DMS153 treated with DMSO at 0.1 percent for 48 hours (cell line): ENCODE results near the gene DCTN2.

Experiments used
- DNase-seq: peaks from one replicate; lab custom pipeline; 2025; ENCODE audit not compliant: unreplicated experiment; lab: John Stamatoyannopoulos, UW

DCTN2 gene

DNA sequence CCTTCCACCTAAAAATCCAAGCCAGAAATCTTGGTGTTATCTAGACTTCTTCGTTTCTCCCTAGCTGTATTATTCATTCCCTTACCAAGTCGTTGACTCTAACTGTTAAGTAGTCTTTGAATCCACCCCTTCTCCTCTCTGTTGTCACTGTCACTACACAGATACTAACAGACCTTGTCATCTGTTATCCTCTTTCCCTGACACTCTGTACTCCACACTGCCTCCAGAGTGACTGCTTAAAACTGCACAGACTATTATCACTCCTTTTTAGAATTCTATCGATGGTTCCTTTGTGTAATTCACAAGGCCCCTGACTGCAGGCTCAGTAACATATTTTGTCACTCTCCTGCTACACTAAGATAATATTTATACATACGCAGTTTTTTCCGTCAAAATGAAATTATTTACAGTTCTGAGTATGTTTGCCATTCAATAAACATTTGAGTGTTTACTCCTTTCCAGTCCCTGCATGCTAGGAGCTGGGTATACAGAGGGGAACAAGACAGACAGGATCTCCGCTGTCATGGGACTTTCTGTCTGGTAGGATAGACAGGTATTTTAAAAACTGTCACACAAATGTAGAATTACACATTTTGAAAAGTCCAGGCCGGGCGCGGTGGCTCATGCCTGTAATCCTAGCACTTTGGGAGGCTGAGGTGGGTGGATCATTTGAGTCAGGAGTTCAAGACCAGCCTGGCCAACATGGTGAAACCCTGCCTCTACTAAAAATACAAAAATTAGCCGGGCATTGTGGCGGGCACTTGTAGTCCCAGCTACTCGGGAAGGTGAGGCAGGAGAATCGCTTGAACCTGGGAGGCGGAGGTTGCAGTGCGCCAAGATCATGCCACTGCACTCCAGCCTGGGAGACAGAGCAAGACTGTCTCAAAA, 55.4 kb downstream of the DCTN2 start:
- DNase-seq, result no peak

DNA sequence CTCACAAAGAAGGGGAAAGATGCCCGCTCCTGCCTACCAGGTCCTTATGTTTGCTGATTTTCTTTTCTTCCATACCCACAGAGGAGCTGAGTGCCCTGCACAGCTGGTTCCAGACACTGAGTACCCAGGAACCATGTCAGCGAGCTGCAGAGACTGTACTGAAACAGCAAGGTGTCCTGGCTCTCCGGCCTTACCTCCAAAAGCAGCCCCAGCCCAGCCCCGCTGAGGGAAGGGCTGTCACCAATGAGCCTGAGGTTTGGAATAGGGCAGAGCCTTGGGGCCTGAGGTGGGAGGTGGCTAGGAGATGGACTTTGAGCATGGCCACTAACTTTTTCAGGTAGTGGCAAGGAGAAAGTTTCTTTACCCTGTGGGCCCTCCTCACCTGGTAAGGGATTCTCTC, 56.9 kb downstream of the DCTN2 start:
- no peak for DNase-seq

DNA sequence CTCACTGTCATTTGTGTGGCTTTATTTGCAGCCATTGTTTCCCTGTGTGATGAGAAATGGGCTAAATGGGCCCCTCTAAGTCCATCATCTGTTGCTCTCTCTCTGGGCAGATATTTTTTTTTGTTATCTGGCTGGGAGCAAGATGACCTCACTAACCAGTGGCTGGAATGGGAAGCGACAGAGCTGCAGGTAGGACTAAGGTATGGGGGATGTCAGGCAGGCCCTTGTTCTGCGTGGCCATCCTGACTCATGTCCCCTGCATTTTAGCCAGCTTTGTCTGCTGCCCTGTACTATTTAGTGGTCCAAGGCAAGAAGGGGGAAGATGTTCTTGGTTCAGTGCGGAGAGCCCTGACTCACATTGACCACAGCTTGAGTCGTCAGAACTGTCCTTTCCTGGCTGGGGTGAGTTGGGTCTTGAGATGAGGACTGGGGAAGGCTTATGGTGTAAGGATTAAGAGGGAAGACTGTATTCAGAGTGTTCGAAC, 57.8 kb downstream of the DCTN2 start:
- DNase-seq, result no peak

DNA sequence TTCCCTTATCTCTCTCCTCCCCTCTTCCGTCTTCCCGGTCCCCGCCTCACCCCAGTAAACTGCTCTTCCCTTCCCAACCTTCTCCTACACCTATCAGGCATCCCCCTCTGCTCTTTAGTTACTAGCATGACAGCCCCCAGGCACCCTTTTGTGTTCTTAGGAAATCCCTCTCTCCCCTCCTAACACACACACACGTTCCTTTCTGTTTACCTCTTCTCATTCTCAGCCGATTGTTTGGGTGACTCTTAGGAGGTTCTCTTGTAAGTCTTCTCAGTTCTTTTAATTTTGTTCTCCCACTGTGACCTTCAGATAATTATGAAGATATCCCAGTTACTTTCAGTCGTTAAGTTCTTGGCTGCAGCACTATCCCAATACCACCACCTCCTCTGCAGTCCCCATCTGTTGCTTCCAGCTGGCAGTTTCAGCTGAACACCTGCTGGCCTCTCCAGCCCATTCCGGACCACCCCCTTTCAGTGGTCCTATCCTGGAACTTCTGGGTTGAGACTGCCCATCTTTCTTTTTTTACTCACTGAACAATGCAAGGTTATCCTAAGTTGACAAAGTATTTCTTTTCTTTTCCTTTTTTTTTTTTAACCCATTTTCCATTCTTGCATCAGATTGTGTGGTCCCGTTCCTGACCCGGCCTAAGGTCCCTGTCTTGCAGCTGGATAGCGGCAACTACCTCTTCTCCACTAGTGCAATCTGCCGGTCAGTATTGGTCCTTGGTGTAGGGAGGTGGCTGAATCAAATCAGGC, 58.4 kb downstream of the DCTN2 start:
- DNase-seq, result no peak

DNA sequence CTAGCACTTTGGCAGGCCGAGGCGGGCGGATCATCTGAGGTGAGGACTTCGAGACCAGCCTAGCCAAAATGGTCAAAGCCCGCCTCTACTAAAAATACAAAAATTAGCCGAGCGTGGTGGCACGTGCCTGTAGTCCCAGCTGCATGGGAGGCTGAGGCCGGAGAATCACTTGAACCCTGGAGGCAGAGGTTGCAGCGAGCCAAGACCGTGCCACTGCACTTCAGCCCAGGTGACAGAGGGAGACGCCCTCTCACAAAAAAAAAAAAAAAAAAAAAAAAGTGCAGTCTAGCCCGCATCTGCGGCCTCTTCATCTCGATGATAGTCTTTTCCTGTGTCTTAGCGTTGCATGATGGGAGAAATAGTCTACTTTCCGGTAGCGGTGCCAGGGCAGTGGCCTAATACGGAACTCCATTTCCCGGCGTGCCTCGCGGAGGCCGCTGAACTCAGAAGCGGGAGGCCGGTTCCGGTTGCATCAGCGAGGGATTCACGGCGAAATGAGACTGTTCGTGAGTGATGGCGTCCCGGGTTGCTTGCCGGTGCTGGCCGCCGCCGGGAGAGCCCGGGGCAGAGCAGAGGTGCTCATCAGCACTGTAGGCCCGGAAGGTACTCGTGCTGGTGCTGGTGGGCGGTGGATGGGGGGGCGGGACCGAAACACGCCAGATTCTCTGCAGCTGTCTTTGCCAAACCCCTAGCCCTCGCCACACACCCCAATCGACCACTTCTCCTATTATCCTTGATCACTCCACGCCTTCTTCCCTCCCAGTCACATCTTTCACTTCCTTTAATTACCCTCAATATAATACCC, 59.2 kb downstream of the DCTN2 start, which contains the start of gene MARS1:
TSS of gene MARS1 (plus strand) at position 472 of the 805 bp plus-strand sequence. CDS start at position 495, 23 bp downstream.
- peak; percentile 92 for DNase-seq

DNA sequence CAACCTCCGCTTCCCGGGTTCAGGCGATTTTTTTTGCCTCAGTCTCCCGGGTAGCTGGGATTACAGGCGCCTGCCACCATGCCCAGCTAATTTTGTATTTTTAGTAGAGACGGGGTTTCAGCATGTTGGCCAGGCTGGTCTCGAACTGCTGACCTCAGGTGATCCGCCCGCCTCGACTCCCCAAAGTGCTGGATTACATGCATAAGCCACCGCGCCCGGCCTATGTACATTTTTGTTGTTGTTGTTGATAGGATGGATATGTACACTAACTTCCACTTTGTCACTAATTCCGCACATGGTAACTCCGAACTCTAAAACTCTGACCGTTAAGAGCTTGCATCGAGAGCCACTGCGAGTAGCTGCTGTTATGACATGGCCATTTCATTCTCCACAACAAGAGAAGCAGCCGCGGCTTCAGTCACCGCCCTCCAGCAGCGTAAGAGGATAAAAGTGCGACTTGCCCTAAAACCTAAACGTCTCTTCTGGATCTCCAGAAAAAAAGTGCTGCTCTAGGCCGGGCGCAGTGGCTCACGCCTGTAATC, 59.9 kb downstream of the DCTN2 start:
- DNase-seq, result no peak

DNA sequence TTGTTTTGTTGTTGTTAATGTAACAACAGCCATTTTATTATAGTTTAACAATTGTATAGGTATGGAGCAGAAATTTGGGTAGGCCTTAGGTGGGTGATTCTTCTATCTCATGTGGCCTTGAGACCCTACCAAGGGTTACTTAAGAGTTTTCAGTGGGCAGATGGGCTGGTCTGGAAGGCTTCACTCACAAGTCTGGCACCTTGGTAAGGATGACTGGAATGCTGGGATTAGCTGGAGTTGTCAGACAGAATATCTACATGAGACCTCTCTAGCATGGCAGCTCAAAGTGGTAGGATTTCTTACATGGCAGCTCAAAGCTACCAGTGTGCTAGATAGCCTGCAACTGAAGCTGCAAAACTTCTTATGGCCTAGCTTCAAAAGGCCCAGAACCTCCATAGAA, 61.3 kb downstream of the DCTN2 start:
- no peak for DNase-seq

DNA sequence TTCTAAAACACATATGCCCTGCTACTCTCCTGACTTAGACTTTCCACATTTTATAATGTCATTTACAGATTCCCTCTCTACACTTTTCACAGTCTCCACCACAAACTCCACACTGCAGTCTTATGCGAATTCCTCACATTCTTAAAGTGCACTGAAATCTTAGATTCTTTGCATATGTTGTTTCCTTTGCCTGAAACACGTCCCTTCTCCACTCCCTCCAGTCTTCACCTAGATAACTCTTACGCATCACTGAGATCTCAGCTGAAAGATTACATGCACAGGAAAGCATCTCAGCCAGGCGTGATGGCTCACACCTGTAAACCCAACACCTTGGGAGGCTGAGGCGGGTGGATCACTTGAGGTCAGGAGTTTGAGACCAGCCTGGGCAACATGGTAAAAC, 63.5 kb downstream of the DCTN2 start:
- no peak for DNase-seq

DNA sequence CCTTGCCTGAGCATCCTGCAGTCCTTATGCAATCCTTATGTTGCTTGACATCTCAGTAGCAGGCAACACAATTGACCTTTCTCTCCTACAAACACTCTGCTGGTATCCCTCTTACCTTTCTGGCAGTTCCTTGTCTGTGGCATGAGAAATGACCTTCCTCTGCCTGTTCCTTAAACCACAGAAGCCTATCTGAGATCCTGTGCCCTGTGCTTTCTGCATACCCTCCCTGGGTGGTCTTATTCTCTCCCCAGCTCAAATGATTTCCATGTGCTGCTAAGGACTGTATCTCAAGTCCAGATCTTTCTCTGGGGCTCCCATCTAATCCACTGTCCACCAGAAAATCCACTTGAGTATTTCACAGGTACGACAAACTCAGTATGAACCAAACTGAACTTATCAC, 65.3 kb downstream of the DCTN2 start:
- DNase-seq, result no peak
